OCI-LY1 (cell line): ENCODE measurements around the gene CD68.
A peak's percentile ranks its signal among the peaks of the same experiment; 100 is the strongest.

ENCODE experiments used
- H2AFZ ChIP-seq: fragments of 200-600 bp; sonication (generic), shearing (Covaris generic); 2 replicates; pipeline ENCODE4 v1.6.0; 2014; ENCODE audit warnings: antibody characterized with exemption, mild to moderate bottlenecking, low read length
- H3F3A ChIP-seq: fragments of 200-600 bp; sonication (generic), shearing (Covaris generic); 2 replicates; pipeline ENCODE4 v1.6.0; 2014; ENCODE audit warnings: mild to moderate bottlenecking, antibody characterized with exemption, low read length, moderate library complexity; ENCODE audit not compliant: insufficient read depth
- H3K27ac ChIP-seq: fragments of 200-600 bp; sonication (generic); 2 replicates; pipeline ENCODE4 v1.5.1; 2014; ENCODE audit warnings: low read length, mixed run types, mild to moderate bottlenecking, low read depth; ENCODE audit not compliant: poor library complexity, severe bottlenecking
- H3K27me3 ChIP-seq: fragments of 200-600 bp; sonication (generic); 2 replicates; pipeline ENCODE4 v1.6.0; 2014; ENCODE audit warnings: antibody characterized with exemption, mild to moderate bottlenecking, low read length, moderate library complexity; ENCODE audit not compliant: insufficient read depth
- H3K36me3 ChIP-seq: fragments of 200-600 bp; sonication (generic); 2 replicates; pipeline ENCODE4 v1.6.1; 2014; ENCODE audit warnings: mild to moderate bottlenecking, antibody characterized with exemption, low read length, moderate library complexity, mixed read lengths; ENCODE audit not compliant: insufficient read depth
- H3K4me1 ChIP-seq: fragments of 200-600 bp; sonication (generic); 2 replicates; pipeline ENCODE4 v1.5.1; 2014; ENCODE audit warnings: mild to moderate bottlenecking, low read length, moderate library complexity; ENCODE audit not compliant: insufficient read depth, severe bottlenecking
- H3K4me2 ChIP-seq: fragments of 200-600 bp; sonication (generic), shearing (Covaris generic); 2 replicates; pipeline ENCODE4 v1.6.1; 2014; ENCODE audit warnings: low read length
- H3K4me3 ChIP-seq: fragments of 200-600 bp; sonication (generic); 2 replicates; pipeline ENCODE4 v1.5.1; 2014; ENCODE audit warnings: low read length, low read depth, mild to moderate bottlenecking, mixed read lengths; ENCODE audit not compliant: poor library complexity, severe bottlenecking
- H3K79me2 ChIP-seq: fragments of 200-600 bp; shearing (Covaris generic); 2 replicates; pipeline ENCODE4 v1.6.1; 2016; ENCODE audit warnings: mixed run types, low read length, mixed read lengths; ENCODE audit not compliant: insufficient read depth
- H3K9ac ChIP-seq: fragments of 200-600 bp; sonication (generic), shearing (Covaris generic); 2 replicates; pipeline ENCODE4 v1.6.1; 2014; ENCODE audit warnings: mild to moderate bottlenecking, low read length, mixed read lengths
- H3K9me2 ChIP-seq: fragments of 200-600 bp; sonication (generic), shearing (Covaris generic); 2 replicates; pipeline ENCODE4 v1.6.1; 2014; ENCODE audit warnings: low read depth, mild to moderate bottlenecking, low read length, mixed read lengths
- H3K9me3 ChIP-seq: fragments of 200-600 bp; shearing (Covaris generic); 2 replicates; pipeline ENCODE4 v1.6.1; 2014; ENCODE audit warnings: low read length, mixed read lengths
- H4K20me1 ChIP-seq: fragments of 200-600 bp; sonication (generic), shearing (Covaris generic); 2 replicates; pipeline ENCODE4 v1.6.0; 2016; ENCODE audit warnings: mild to moderate bottlenecking, low read length; ENCODE audit not compliant: insufficient read depth
- CTCF ChIP-seq: fragments of 200-600 bp; sonication (generic), shearing (Covaris generic); IDR thresholded peaks from 2 replicates; pipeline ENCODE4 v1.5.1; 2017; ENCODE audit warnings: mild to moderate bottlenecking, antibody characterized with exemption, low read length, moderate library complexity, mixed read lengths
- EZH2 ChIP-seq: fragments of 200-600 bp; sonication (generic), shearing (Covaris generic); IDR thresholded peaks from 2 replicates; pipeline ENCODE4 v1.8.0; 2017; ENCODE audit warnings: borderline replicate concordance, mixed run types, mild to moderate bottlenecking, antibody characterized with exemption, low read length, moderate library complexity, mixed read lengths

Gene CD68

GRCh38 chr17:7562208-7562605, 17.2 kb upstream of the CD68 start:
- Histone ChIP-seq H3K9me3 (no peaks in the 10 kb centered on the region), H3K79me2 (peaks cover 9% of the 10 kb centered on the region; the same call in 1 of the 2 replicates), H4K20me1 (no peaks in the 10 kb centered on the region), H3K27me3 (peaks cover 8% of the 10 kb centered on the region; the same call in 1 of the 2 replicates), H3K9ac (peak overlapping the region; percentile 93), H3K4me1 (peaks cover 34% of the 10 kb centered on the region), H3K27ac (peak overlapping the region; percentile 16), H2AFZ (no peak overlapping the region), H3K36me3 (peaks cover 39% of the 10 kb centered on the region), H3F3A (no peaks in the 10 kb centered on the region), H3K4me2 (peak overlapping the region; percentile 89), H3K9me2 (no peaks in the 10 kb centered on the region), H3K4me3 (peak overlapping the region; percentile 77)
- no peak for TF ChIP-seq CTCF
- TF ChIP-seq EZH2, result no peak

- H3K4me1 ChIP-seq, result peaks cover 28% of the 10 kb centered on the region
- H3K9me2 ChIP-seq, result no peaks in the 10 kb centered on the region
- H4K20me1 ChIP-seq, result no peaks in the 10 kb centered on the region
- no peaks in the 10 kb centered on the region for H3K9me3 ChIP-seq
- peaks cover 45% of the 10 kb centered on the region for H3K36me3 ChIP-seq
- H3K27me3 ChIP-seq, result peaks cover 8% of the 10 kb centered on the region; the same call in 1 of the 2 replicates
- no peak overlapping the region for H2AFZ ChIP-seq
- peaks cover 9% of the 10 kb centered on the region; the same call in 1 of the 2 replicates for H3K79me2 ChIP-seq
- H3K4me3 ChIP-seq, result peak overlapping the region; percentile 77
- H3K4me2 ChIP-seq, result peak overlapping the region; percentile 89
- peak overlapping the region; percentile 93 for H3K9ac ChIP-seq
- TF ChIP-seq EZH2 (no peak), CTCF (no peak)
- no peak overlapping the region for H3K27ac ChIP-seq
- H3F3A ChIP-seq, result no peaks in the 10 kb centered on the region
These were observed 16.1 kb upstream of the CD68 start for GRCh38 chr17:7563115-7563869.

GRCh38 chr17:7569571-7569970, 9.9 kb upstream of the CD68 start:
- Histone ChIP-seq H3K79me2 (peaks cover 19% of the 10 kb centered on the region), H3K36me3 (peaks cover 84% of the 10 kb centered on the region), H3K4me3 (no peak overlapping the region), H3K4me1 (peaks cover 15% of the 10 kb centered on the region), H2AFZ (no peak overlapping the region), H4K20me1 (no peaks in the 10 kb centered on the region), H3K9ac (no peak overlapping the region), H3K27me3 (no peaks in the 10 kb centered on the region), H3K4me2 (no peak overlapping the region), H3F3A (0 out of 2 replicates have a peak, but pooled peaks cover 6% of the 10 kb centered on the region), H3K27ac (no peak overlapping the region), H3K9me2 (no peaks in the 10 kb centered on the region), H3K9me3 (no peaks in the 10 kb centered on the region)
- TF ChIP-seq EZH2 (no peak), CTCF (no peak)
